Activated CD4-positive, CD25-positive, alpha-beta regulatory T cell treated with anti-CD3 and anti-CD28 coated beads, Interleukin-2, amount 50 U/mL, for 24 hours (primary cell): ENCODE data around the gene FAM43B.
"Not testable (repeated sequence)": the region's sequence is repeated elsewhere in the genome, so short reads cannot be mapped to it uniquely, and the experiment has no call there.

Source experiments
- ATAC-seq, 2 donors: fragments of 150-1000 bp; cut with Tn5 transposase; one replicate each; pipeline ENCODE4 v1.10.0; 2021; ENCODE audit warnings: mild to moderate bottlenecking in 1 of 2, moderate library complexity in 1 of 2

The FAM43B gene

GRCh38 chr1:20551945-20552727 is at the start of gene FAM43B:
FAM43B (plus strand) TSS chr1:20552573; CDS start chr1:20552974, 401 bp downstream.
- ATAC-seq, result no peak

GRCh38 chr1:20505488-20505887 is 46.9 kb upstream of the FAM43B start:
- ATAC-seq, result no peak

GRCh38 chr1:20507248-20507563 is 45.2 kb upstream of the FAM43B start:
- peak; percentile 28 to 31 for ATAC-seq

DNA sequence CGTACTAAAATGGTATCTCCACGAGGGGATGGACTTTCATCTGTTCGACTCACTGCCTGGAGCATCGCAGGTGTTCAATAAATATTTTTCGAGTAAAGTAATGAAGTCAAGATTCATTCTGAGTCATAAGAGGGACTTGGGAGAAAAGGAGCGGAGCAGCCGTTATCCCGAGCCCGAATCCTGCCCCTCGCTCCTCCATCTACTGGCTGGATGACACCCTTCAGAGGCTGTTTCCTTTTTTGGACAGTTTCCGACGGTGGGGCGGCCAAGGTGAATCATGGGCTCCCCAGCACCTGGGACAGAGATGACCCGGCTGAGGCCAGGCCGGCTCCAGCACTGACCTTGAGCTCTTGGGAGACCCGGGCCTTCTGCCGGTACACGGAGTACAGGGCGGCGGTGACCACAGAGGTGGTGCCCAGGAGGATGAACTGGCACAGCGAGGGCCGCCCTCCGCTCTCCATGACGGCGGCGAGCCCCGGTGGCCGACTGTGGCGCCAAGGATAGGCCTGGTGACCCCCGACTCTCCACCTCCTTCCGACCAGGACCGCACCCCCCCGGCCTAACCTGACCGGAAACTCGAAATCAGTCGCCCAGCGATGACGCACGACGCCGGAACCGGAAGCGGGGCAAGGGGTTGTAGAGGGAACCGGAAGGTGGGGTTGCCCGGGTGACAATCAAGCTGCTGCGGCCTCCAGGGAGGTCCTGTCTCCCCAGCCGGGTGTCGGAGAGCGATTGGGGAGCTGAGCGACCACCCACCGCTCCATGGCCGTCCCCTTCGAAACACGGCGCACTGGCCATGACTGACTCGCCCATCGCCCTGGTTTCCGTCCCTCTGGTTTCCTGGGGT is 44.6 kb upstream of the FAM43B start, which contains the start of gene MUL1:
Gene MUL1 (minus strand): TSS at position 588 of the 847 bp plus-strand sequence. CDS start 127 bp downstream, at position 461.
- peak; percentile 94 to 97 for ATAC-seq

DNA sequence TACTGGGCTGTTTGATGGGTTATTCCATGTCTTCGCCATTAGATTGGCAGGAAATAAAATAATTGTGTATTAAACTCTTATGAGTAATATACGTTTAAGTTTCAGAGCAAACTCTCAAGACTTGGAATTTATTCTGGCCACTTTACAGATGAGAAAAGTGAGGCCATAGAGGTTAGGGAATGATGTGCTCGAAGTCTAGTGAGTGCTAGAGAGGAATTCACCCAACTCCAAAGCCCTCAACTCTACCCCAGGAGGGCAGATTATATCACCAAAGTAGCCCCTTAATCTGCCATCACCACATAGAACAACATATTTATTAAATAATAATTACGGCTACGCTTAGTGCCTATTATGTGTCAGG is 44.0 kb upstream of the FAM43B start:
- ATAC-seq, result no peak

DNA sequence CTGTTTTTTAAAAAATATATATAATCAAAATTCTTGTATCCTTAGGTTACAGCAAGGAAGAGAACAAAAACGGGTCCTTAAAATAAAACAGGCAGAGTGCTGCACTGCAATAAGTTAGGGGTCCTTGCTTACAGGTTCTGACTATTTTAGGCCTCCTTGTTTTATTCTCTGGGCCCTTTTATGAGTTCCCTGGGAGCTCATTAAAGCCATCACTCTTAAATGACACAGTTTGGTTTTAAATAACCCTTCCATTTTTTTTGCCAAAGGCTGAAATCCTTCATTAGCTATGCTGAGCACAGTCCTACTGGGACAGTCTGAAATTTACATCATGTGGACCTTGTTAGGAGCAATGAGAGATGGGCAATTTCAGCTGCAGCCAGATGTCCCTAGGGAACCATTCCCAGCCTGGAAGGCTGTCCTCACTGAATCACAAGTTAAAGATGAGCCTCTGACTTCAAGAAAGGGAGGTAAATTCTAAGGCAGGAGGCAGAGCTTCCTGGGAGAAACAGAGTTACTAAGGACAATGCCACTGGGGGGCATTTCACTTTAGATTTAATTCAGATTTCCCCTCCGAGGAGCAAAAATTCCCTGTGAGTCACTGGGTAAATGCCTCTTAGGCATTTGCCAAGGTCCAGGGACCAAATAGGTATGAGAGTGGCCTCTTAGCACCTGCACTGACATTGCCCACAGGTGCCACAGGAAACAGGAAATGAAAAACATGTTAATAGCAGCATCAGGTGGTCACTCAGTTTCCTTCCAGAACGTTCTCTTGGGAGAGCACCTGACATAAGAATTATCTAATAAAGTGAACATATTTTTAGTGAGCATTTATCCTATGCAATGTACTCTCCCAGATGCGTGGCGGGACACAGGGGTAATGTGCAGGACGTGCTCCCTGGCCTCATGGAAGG is 40.6 kb upstream of the FAM43B start:
- no peak for ATAC-seq

GRCh38 chr1:20519609-20520262 is 32.6 kb upstream of the FAM43B start:
- ATAC-seq, result not testable (repeated sequence)

DNA sequence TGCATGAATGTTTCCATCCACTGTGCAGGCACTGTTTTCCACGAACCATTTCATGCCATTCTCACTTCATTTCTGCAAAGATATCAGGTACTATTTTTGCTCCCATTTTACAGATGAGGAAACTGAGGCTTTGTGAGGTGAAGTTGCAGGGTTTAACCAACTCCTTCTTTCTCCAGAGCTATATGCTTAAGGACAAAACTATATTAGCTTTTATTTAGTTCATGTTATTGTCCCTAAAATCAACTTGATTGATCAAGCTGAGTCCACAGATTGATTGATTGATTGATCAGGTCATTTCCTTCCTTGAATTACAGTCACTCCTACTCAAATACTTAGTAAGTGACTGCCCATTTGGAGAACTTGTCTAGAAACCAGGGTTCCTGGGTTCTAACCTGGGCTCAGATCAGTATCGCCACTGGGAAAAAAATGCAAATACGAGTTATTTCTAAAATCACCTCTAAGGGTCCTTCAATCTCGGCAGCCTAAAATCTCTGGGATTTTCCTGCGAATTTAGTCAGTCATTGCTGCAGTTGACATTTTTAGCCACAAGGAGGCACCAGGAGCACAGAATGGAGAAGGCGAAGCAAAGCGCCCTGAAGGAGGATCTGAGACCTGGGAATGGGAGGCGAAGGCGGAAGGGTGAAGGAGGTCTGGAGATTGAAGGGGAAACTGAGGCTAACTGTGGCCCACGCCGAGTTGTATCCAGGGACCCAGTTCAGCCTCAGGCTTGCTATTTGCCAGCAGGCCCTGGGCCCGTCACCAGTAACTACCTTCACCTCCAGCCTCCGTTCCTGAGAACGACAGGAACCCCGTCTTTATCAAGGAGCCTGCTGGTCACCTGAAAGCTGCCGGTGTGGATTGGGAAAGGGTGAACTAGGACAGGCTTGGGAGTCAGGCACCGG is 30.2 kb upstream of the FAM43B start:
- peak in 1 of 2 donors; percentile 21 for ATAC-seq

DNA sequence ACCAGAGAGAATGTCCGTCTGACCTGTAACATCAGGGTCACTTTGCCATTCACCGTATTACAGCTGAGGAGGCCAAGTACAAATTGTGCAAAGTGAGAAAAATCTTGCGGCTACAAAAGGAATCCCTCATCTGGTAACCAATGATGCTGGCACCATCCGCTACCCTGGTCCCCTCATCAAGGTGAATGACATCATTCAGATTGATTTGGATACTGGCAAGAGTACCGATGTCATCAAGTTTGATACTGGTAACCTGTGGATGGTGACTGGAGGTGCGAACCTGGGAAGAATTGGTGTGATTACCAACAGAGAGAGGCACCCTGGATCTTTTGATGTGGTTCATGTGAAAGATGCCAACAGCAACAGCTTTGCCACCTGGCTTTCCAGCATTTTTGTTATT is 26.1 kb upstream of the FAM43B start:
- no peak for ATAC-seq

- no peak for ATAC-seq
These were observed 24.2 kb upstream of the FAM43B start for GRCh38 chr1:20528221-20528620.

GRCh38 chr1:20530306-20530705 is 22.1 kb upstream of the FAM43B start:
- ATAC-seq, result no peak

DNA sequence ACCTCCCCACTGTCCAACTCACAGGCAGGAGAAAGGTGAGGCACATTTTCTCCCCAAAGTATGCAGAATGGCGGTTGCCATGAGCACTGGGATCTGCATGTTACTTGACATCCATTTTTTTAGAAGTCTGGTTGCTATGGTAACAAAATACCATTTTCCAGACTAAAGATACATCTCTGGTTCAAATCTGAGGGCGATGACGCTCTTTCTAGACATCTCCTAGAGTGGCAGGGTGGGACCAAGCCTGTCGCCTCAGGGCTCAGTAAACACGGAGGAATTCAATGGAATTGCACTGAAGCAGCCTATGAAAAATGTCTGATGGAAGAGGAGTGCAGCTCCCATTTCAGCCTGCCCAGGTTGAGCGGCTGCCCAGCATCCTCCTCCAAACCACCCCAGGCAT is 21.5 kb upstream of the FAM43B start:
- ATAC-seq, result no peak

DNA sequence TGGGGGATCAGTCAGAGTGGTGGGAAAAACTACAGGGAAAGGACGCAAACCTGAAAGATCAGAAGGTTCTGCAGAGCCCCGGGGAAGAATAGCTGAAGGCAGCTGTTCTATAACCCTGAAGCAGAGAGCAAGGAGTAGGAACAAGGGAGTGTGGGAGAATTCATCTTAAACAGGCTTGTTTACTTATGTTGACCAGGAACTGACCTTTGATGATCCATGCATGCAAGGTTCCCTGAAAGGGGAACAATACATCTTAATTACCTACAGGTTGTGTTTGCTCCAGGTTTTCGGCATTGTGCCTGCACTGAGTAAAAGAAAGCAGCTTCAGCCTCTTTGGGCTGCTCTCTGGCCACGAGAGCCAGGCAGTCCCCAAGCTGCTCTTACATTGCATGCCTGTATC is 18.7 kb upstream of the FAM43B start:
- ATAC-seq, result no peak

GRCh38 chr1:20534659-20535417 is 17.5 kb upstream of the FAM43B start:
- ATAC-seq, result no peak

DNA sequence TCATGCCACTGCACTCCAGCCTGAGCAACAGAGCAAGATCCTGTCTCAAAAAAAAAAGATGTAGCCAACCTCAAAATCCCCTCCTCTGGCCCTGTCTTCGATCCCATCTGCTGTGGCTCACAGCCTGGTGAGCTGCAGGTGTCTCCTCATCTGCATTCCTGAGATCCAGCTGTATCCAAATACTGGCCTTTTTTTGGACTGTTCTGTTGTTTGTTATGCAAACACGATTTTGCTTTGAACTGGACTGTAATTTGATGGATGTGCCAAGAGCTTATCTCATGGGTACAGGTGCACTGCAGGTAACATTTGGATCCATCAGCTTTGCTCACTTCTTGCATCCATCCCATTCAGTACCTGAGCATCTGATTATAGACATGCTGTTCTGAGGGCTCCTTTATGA is 14.1 kb upstream of the FAM43B start:
- no peak for ATAC-seq

GRCh38 chr1:20538760-20539551 is 13.4 kb upstream of the FAM43B start:
- ATAC-seq, result no peak

GRCh38 chr1:20540281-20540680 is 12.1 kb upstream of the FAM43B start:
- ATAC-seq, result no peak

DNA sequence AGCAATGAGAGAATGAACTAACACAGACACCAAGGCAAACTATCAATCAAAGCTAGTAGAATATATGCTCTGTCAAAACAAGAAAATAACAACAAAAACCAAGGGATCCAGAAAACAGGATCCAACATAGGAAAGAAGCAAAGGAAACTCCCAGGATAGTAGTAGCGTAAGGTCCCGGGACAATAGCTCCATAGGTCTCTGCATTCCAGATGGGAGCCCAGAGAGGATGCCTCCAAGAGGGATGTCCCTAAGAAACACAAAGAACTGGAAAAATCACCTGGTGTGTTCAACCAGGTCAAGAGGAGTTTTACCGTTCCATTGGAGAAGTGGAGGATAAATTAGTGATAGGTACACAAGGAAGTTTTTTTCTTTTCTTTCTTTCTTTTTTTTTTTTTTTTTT is 5.7 kb upstream of the FAM43B start:
- ATAC-seq, result no peak

GRCh38 chr1:20551161-20551560 is 1.2 kb upstream of the FAM43B start:
- ATAC-seq, result no peak
